ENCODE results near the gene CNMD.

Gene CNMD

DNA sequence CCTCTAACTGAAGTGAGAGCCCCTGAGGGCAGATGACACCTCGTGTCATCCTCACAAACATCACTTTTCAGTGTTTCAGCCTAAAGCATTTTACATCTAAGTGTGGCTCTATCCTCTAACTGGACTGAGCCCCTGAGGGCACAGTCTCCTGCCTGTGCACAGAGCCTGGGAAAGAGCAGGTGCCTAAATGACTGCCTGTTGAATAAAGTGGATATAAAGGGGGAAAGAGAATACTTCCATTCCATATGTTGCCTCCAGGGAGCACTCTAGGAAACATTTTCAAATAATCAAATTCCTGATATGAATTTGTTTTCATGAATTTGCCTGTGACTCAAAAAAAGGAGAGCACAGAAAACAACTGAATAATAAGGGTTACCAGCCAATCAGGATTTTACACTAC, 32.2 kb downstream of the CNMD start:
- TF ChIP-seq ZBTB7A (IDR thresholded peaks at IDR 0.05; ENCODE audit: low read depth), result no peak
- TF ChIP-seq TEAD4 (IDR thresholded peaks at IDR 0.05), result no peak
- TF ChIP-seq CEBPB (IDR thresholded peaks at IDR 0.05), result no peak
- no peak for TF ChIP-seq TAF1 (IDR thresholded peaks at IDR 0.05; ENCODE audit: low read depth)
- no peak for TF ChIP-seq YY1 (IDR thresholded peaks at IDR 0.05; ENCODE audit: low read depth)
- no peak for TF ChIP-seq EGR1 (IDR thresholded peaks at IDR 0.05)
- TF ChIP-seq, protein P1, sequence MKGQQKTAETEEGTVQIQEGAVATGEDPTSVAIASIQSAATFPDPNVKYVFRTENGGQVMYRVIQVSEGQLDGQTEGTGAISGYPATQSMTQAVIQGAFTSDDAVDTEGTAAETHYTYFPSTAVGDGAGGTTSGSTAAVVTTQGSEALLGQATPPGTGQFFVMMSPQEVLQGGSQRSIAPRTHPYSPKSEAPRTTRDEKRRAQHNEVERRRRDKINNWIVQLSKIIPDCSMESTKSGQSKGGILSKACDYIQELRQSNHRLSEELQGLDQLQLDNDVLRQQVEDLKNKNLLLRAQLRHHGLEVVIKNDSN (IDR thresholded peaks at IDR 0.05), result no peak
- TF ChIP-seq, protein P2, sequence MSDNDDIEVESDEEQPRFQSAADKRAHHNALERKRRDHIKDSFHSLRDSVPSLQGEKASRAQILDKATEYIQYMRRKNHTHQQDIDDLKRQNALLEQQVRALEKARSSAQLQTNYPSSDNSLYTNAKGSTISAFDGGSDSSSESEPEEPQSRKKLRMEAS (IDR thresholded peaks at IDR 0.05), result no peak
- no peak for TF ChIP-seq TCF12 (IDR thresholded peaks at IDR 0.05; ENCODE audit: low read depth)
- no peak for TF ChIP-seq NFIC (IDR thresholded peaks at IDR 0.05)

DNA sequence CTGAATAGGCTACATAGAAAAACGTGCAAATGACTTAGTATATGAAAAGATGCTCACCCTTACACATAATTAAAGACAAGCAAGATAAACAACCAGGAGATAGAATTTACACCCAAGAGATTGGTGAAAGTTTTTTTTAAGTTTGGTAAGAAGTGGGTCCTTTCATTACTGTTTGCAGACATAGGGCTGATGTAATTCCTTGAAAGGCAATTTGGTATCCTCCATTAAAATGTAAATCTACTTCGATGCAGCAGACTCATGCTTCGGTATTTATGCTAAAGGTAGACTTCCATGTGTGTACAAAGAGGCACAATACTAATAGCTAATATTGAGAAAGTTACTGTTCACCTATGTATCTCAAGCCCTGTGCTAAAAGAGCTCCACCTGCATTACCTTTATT, 33.5 kb downstream of the CNMD start:
- TF ChIP-seq ZBTB7A (IDR thresholded peaks at IDR 0.05; ENCODE audit: low read depth) (no peak), FOXM1 (IDR thresholded peaks at IDR 0.05; ENCODE audit: borderline replicate concordance, low read depth) (no peak), EP300 (IDR thresholded peaks at IDR 0.05; ENCODE audit: borderline replicate concordance) (no peak), TCF12 (IDR thresholded peaks at IDR 0.05; ENCODE audit: low read depth) (no peak), TEAD4 (IDR thresholded peaks at IDR 0.05) (no peak), EGR1 (IDR thresholded peaks at IDR 0.05) (no peak), TAF1 (IDR thresholded peaks at IDR 0.05; ENCODE audit: low read depth) (no peak), CEBPB (IDR thresholded peaks at IDR 0.05) (no peak), YY1 (IDR thresholded peaks at IDR 0.05; ENCODE audit: low read depth) (no peak), NFIC (IDR thresholded peaks at IDR 0.05) (no peak), RAD21 (IDR thresholded peaks at IDR 0.05; ENCODE audit: low read depth) (no peak)
- TF ChIP-seq, protein P2 (IDR thresholded peaks at IDR 0.05), result no peak
- TF ChIP-seq, protein P1 (IDR thresholded peaks at IDR 0.05), result no peak

DNA sequence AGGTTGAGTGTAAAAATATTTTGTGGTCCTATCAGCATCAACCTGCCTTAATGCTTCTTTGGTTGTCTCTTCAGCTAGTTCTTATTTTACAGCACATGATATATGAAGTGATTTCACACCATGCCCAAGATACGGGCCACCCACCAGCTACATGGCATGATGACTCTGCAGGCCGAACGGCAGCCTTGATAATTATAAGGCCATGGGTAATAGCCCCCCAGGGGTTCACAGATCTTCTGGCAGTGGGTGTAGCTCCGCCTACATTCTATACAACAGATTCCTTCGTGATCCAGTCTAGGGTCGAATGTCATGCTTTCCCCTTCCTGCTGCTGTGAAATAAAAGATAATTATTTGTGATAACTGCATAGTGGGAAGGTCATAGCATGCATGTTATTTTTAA, 36.1 kb downstream of the CNMD start:
- TF ChIP-seq RAD21 (IDR thresholded peaks at IDR 0.05; ENCODE audit: low read depth) (no peak), YY1 (IDR thresholded peaks at IDR 0.05; ENCODE audit: low read depth) (no peak), ZBTB7A (IDR thresholded peaks at IDR 0.05; ENCODE audit: low read depth) (no peak), EGR1 (IDR thresholded peaks at IDR 0.05) (no peak), FOXM1 (IDR thresholded peaks at IDR 0.05; ENCODE audit: borderline replicate concordance, low read depth) (no peak), TEAD4 (IDR thresholded peaks at IDR 0.05) (no peak), CREB1 (IDR thresholded peaks at IDR 0.05; ENCODE audit: low read depth) (no peak), TAF1 (IDR thresholded peaks at IDR 0.05; ENCODE audit: low read depth) (no peak), NFIC (IDR thresholded peaks at IDR 0.05) (no peak), CEBPB (IDR thresholded peaks at IDR 0.05) (no peak), EP300 (IDR thresholded peaks at IDR 0.05; ENCODE audit: borderline replicate concordance) (no peak), TCF12 (IDR thresholded peaks at IDR 0.05; ENCODE audit: low read depth) (no peak)
- TF ChIP-seq, protein P3, sequence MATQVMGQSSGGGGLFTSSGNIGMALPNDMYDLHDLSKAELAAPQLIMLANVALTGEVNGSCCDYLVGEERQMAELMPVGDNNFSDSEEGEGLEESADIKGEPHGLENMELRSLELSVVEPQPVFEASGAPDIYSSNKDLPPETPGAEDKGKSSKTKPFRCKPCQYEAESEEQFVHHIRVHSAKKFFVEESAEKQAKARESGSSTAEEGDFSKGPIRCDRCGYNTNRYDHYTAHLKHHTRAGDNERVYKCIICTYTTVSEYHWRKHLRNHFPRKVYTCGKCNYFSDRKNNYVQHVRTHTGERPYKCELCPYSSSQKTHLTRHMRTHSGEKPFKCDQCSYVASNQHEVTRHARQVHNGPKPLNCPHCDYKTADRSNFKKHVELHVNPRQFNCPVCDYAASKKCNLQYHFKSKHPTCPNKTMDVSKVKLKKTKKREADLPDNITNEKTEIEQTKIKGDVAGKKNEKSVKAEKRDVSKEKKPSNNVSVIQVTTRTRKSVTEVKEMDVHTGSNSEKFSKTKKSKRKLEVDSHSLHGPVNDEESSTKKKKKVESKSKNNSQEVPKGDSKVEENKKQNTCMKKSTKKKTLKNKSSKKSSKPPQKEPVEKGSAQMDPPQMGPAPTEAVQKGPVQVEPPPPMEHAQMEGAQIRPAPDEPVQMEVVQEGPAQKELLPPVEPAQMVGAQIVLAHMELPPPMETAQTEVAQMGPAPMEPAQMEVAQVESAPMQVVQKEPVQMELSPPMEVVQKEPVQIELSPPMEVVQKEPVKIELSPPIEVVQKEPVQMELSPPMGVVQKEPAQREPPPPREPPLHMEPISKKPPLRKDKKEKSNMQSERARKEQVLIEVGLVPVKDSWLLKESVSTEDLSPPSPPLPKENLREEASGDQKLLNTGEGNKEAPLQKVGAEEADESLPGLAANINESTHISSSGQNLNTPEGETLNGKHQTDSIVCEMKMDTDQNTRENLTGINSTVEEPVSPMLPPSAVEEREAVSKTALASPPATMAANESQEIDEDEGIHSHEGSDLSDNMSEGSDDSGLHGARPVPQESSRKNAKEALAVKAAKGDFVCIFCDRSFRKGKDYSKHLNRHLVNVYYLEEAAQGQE (IDR thresholded peaks at IDR 0.05; ENCODE audit: low read depth), result no peak
- TF ChIP-seq, protein P2 (IDR thresholded peaks at IDR 0.05), result no peak
- TF ChIP-seq, protein P1 (IDR thresholded peaks at IDR 0.05), result no peak

DNA sequence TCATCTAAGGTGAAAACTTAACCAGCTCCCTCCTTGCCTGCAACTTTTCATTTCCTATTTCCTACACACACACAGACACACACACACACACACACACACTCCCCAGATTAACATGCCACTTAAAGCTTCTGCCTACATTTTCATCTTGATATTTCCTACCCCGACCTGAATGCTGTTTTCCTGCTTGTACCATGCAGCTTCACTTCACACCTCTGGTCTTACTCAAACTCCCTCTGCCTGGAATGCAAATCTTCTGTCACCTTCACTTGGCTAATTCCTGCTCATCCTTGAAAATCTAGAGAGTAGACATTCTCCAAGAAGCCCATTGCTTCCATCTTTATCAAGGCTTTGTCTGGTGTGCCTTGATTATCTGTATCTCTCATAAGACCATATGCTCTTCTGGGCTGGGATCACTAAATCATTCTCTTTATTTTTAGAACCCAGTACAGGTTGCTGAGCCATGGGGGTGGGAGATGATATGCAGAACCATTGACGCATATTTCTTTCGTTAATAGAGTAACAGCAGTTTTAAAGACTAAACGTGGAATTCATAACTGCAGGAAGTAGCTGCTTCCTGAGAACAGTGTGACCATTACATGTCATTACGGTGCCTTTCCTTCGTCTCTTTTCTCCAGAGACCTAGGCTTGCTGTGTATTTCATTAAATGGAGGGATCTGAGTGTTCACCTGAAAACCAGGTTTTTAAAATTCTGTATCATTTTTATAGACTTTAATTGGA, 37.7 kb downstream of the CNMD start:
- TF ChIP-seq TEAD4 (IDR thresholded peaks at IDR 0.05), result no peak
- no peak for TF ChIP-seq EGR1 (IDR thresholded peaks at IDR 0.05)
- TF ChIP-seq, protein P3 (IDR thresholded peaks at IDR 0.05; ENCODE audit: low read depth), result no peak
- no peak for TF ChIP-seq FOXM1 (IDR thresholded peaks at IDR 0.05; ENCODE audit: borderline replicate concordance, low read depth)

DNA sequence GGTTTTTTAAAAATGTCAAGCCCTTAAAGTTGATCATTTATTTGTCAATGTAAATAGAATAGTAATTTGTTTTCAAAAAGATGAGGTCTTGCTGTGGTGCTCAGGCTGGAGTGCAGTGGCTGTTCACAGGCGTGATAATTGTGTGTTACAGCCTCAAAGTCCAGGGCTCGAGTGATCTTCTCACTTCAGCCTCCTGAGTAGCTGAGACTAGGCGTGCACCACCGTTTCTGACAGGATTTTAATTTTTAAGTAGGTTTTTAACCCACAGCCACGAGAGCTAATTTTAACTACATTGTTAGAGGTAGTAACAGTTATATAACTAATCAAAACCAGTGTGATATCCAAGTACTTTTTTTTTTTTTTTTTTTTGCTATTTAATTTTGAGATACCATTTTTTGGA, 43.1 kb downstream of the CNMD start:
- TF ChIP-seq NFIC (IDR thresholded peaks at IDR 0.05) (no peak), EP300 (IDR thresholded peaks at IDR 0.05; ENCODE audit: borderline replicate concordance) (no peak)

Measured in Ishikawa (cell line).